Hypothalamus (tissue), 51 donors: Measurements from ENCODE around the gene ACAP1.

Experiments used
- DNase-seq, 51 donors: peaks; one replicate each; lab custom pipeline; 2025; lab: John Stamatoyannopoulos, UW

The ACAP1 gene

DNA sequence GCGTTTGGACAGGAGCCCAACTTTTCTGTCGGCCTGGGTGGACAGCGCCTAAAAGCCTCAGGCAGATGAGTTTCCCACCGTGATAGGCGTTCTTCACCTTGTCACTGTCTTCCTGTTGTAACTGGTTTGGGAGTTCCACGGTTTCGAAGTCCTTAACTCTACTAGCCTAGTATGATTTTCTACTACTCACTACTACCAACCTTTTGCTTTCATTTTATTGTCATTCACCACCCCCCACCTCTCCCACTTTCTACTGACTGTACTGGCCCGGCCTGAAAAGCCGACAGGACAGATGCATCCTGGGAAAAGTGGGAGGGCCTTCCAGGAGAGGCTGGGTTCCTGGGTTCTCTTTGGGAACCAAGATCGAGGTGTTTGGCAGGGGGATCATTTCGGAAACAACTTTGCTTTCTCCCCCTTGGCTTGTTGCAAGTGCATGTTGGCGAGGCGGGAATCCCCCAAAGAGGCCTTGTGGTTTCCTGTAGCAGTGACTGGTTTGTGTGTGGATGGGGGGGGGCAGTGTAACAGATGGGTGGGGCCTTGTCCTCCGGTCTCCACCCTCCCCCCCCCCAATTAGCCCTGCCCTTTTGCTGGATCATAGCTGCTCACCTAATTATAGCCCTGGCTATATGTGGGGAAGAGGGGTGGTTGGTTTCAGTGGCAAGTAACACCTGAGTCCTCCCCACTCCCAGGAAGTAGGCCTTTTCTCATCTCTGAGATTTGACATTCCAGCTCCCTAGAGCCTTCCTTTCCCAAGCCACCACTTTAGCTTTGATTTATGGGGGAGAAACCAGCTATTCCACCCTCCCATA is 27.5 kb upstream of the ACAP1 start:
- DNase-seq, result peak in 34 of 51 donors; percentile 9 to 69 (median 38)

- no peak for DNase-seq
Observed at GRCh38 chr17:7309628-7310027, 26.7 kb upstream of the ACAP1 start.

DNA sequence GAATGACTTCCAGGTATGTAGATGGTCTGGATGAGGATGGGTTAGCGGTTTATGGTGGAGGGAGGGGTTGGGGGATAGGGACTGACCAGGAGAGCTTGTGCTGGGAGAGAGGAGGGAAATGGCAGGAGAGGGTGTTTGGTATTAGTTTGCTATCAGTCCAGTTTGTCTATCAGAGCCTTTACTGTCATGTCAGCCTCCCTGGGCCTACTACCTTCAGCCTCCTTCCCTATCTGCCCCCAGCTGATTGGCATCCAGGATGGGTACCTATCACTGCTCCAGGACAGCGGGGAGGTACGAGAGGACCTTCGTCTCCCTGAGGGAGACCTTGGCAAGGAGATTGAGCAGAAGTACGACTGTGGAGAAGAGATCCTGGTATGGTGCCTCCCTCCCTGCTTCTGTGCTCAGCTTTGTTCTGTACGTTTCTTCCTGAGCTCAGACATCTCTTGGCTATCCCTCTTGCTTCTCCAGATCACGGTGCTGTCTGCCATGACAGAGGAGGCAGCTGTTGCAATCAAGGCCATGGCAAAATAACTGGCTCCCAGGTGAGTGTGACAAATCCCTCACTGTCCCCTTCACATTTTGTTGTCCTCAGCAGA is 25.1 kb upstream of the ACAP1 start:
- DNase-seq, result no peak

GRCh38 chr17:7312432-7313087 is 23.8 kb upstream of the ACAP1 start:
- no peak for DNase-seq

- DNase-seq, result no peak
Observed at GRCh38 chr17:7313088-7313889, 23.0 kb upstream of the ACAP1 start.

GRCh38 chr17:7313890-7314718 is 22.2 kb upstream of the ACAP1 start:
- no peak for DNase-seq

- DNase-seq, result peak; percentile 36 to 96 (median 86)
Observed at GRCh38 chr17:7314719-7315569, 21.4 kb upstream of the ACAP1 start, which contains the start of gene GPS2. GPS2 (minus strand) TSS chr17:7315360; CDS start chr17:7315052, 308 bp downstream.

DNA sequence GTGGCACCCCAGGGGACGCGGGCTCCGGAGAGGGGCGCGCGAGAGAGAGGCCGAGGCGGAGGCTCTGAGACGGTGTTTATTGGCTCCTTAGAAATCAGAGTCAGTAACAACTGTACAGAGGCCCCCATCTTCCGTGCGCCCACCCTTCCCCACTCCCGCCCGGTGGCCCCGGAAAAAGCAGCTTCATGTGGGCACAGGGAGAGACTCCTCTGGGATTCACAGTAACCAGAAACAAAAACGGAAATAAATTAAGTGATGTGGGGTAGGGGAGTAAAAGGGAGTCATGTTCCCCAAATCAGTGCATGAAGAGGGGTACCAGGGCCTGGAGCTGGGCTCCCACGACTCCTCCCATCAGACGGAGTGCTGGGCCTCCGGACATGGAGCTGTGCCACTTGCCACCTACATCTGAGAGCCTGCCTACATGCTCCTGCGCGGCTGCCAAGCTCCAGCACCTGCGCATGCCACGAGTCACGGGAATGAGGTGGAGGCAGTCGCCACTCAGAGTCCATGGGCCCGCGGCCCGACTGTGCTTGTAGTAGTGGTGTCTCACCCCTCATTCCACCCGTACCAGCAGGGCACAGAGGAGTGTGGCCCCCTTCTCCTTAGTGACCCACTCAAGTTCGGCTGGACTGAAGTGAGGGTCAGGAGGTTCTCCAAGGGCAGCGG is 20.6 kb upstream of the ACAP1 start:
- DNase-seq, result peak in 2 of 51 donors; percentile 16 to 37

- no peak for DNase-seq
Observed at GRCh38 chr17:7317161-7317803, 19.0 kb upstream of the ACAP1 start.

DNA sequence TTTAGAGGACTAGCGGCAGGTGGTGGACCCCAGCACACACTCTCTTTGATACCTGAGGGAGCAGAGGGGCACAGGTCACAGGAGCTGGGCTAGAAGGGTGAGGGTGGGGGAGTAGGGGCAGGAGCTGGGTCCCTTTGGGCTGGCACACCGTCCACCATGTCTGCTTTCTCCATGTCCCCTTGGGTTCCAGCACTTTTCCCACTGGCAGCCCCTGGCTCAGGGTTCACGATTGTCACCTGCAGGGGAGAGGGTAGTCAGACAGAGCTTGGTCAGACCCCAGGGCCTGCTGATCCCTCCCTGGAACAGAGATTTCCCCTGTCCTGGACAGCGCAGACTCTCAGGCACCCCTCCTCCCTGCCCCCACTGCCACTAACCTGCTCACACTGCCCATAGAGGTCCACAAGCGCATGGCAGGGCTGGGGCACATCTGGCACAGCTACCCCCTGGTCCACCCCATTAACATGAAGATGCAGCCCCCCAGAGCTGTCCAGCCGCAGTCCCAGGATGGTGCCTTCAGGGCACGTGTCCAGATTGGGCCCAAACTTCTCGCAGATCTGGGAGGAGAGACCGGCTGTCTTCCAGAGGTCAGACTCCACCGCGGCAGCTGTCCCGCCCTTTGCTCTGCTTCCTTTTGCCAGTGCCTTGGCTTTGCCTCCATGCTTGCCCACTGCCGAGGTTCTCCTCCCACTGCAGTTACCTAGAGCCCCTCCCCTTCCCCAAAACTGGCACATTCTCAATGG is 18.0 kb upstream of the ACAP1 start:
- no peak for DNase-seq

GRCh38 chr17:7321466-7321865 is 14.9 kb upstream of the ACAP1 start:
- DNase-seq, result no peak

- DNase-seq, result no peak
Observed at GRCh38 chr17:7322520-7323194, 13.7 kb upstream of the ACAP1 start.

GRCh38 chr17:7323731-7324437 is 12.4 kb upstream of the ACAP1 start:
- DNase-seq, result peak in 8 of 51 donors; percentile 4 to 47 (median 15)

DNA sequence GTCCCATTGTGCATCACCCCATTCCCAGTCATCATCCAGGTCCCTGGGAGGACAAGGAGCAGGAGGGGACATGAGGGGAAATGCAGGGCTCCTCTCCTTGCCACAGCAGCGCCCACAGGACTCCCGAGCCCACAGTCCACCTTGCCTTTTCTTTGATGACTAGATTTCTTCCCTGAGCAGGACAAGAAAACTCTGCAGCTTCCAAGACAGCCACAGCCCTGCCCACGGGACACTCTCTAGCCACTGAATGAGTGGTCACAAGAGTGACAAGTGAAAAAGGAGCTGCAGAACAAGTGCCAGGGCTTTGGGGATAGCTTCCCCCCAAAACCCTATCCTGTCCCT is 11.9 kb upstream of the ACAP1 start:
- DNase-seq, result no peak

DNA sequence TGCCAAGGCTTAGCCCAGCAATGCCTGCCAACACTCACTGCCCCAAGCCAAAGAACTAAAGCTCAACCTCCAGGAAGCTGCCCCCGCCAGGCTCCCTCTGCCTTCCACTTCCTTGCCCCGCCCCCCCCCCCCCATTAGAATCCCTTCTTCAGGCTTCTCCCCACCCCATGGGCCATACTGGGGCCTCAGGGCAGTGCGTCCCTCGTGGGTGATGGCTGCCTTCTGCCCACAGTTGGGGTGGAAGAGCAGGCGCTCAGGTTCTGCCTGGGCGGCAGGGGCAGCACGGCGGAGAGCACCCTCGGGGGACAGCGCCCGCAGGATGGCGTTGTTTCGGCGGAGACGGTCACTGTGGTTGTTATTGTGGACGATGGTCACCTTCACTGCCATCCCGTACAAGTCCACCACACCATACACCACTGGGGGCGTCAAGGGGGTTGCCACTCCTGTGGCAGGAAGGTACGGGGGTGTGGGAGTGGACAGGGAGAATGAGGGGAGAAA is 11.2 kb upstream of the ACAP1 start:
- DNase-seq, result no peak

GRCh38 chr17:7326186-7326585 is 10.1 kb upstream of the ACAP1 start:
- no peak for DNase-seq
